NCI-H345 treated with DMSO at 0.1 percent for 48 hours (cell line): ENCODE measurements around the gene IMP3.

Source experiments
- DNase-seq: peaks from one replicate; lab custom pipeline; 2025; ENCODE audit not compliant: unreplicated experiment; lab: John Stamatoyannopoulos, UW

Gene IMP3

GRCh38 chr15:75622505-75622904 lies 17.5 kb downstream of the IMP3 start:
- DNase-seq, result no peak

GRCh38 chr15:75620841-75621391 lies 19.1 kb downstream of the IMP3 start:
- DNase-seq, result no peak

GRCh38 chr15:75620058-75620820 lies 19.8 kb downstream of the IMP3 start:
- no peak for DNase-seq

GRCh38 chr15:75616766-75617165 lies 23.3 kb downstream of the IMP3 start:
- no peak for DNase-seq

GRCh38 chr15:75606711-75607699 lies 33.0 kb downstream of the IMP3 start:
- no peak for DNase-seq

- DNase-seq, result no peak
Measured at GRCh38 chr15:75606026-75606425, 34.0 kb downstream of the IMP3 start.

DNA sequence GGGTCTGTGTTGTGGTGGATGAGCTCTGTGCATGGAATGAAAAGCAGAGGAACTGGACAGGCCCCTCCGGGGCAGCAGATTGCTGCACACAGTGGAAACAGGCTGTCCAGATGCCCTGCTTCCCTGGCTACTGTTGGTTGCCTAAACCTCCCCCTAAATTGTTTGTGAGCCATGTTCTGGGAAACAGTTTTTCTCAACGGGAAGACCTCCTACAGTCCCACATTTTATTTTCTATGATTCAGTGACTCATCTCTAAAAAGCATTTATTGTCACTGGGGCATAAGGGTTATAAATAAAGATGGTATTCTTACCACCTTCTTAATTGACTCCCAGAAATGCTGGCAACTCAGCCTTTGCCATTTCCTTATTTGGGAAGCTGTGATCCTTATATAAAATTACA lies 40.6 kb downstream of the IMP3 start:
- no peak for DNase-seq

- no peak for DNase-seq
Measured at GRCh38 chr15:75598361-75598760, 41.7 kb downstream of the IMP3 start.

- DNase-seq, result no peak
Measured at GRCh38 chr15:75597667-75598341, 42.2 kb downstream of the IMP3 start.

DNA sequence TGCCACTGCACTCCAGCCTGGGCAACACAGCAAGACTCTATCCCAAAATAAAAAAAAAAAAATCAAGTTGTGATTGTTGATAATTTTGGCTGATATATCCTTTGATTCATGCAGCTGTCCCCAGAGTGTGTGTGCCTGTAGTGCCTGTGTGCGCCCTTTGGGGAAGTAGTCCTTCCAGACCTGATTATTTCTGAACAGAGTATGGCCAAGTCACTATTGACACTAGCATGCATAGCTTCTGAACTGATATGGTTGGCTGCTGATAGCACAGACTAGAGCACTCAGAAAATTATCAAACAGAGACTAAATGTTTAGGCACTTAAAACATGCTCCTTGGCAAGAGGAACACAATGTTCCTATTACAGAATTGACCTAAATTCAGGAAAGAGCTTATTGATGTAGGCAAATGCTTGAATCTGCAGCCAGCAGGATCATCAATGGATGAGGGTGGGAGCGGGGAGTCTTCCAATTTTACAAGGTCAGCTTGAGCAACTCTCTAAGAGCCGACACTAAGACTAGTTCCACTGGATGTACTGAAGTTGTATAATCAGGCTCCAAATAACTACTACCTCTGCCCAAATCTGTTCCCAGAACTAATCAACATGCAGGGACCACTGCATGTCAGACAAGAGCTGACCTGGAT lies 43.2 kb downstream of the IMP3 start:
- DNase-seq, result no peak

DNA sequence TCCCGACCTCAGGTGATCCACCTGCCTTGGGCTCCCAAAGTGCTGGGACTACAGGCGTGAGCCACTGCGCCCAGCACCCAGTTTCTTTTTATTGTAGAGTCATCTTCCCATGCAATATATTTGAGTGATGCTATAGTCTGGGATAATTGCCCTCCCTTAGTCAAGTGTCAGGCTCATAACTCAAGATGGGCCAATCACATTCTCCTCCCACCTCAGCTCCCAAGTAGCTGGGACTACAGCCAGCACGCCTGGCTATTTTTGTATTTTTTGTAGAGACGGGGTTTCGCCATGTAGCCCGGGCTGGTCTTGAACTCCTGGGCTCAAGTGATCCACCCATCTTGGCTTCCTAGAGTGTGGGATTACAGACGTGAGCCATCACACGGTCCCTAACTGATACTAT lies 45.7 kb downstream of the IMP3 start:
- no peak for DNase-seq

DNA sequence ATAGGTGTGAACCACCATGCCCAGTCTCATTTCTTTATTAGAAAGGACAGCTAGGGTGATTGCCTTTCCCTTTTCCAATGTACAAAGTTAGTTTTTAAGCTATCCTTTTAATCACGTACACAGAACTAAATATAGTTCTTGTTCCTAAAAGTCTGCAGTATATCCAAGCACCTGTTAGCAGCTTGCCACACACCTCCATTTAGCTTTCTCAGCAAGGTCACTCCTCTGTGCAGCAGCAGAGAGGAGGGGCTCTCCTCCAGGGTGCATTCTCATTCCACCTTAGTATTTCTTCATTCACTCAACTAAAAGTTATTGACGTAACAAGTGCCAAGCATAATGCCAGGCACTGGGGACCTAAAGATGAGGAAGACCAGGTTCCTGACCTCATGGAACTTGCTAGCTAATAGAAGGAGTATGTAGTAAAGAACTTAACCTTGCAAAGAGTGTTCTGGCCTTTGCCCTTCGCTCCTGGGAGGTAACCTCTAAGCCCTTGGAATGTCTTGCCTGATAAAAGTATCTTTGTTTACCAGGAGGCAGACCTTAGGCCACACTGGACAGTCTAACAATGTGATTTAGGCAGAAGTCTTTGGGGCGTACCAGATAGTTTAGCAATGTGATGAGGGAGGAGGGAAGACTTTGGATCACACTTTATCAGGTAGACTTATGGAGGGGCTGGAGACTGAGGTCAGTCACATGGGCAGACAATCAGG lies 48.2 kb downstream of the IMP3 start:
- no peak for DNase-seq

- DNase-seq, result no peak
Measured at GRCh38 chr15:75590239-75590638, 49.8 kb downstream of the IMP3 start.
